Naive thymus-derived CD4-positive, alpha-beta T cell (primary cell): ENCODE data around the gene TUBGCP6. TPM values are rescaled to one million over a fixed set of nuclear protein-coding genes. Genes with fewer than 3 reads are reported as not detected.

Experiments
- ATAC-seq: fragments of 150-1000 bp; cut with Tn5 transposase; 2 replicates; pipeline ENCODE4 v1.10.0; 2021; ENCODE audit warnings: mild to moderate bottlenecking, moderate library complexity
- CTCF ChIA-PET: fragments of 350-600 bp; sonication (Branson Sonifier 250); formaldehyde crosslinking; loops from one replicate; lab custom pipeline; 2021; ENCODE audit warnings: antibody characterized with exemption; lab: Charles Lee
- POLR2A ChIA-PET: fragments of 350-600 bp; sonication (Branson Sonifier 250); formaldehyde crosslinking; loops from one replicate; lab custom pipeline; 2021; ENCODE audit warnings: antibody characterized with exemption, inconsistent platforms; lab: Charles Lee
- DNase-seq, 9 donors: peaks; one replicate each; pipeline versions ENCODE4 v3.0.0 to v3.0.0-alpha.2; 2020 to 2022; ENCODE audit warnings: mixed read lengths in 1 of 9
- H3K27ac ChIP-seq: one replicate; pipeline ENCODE4 v1.7.0; 2013; ENCODE audit warnings: mild to moderate bottlenecking, low read depth, low read length, moderate library complexity
- H3K27me3 ChIP-seq, 2 donors: one replicate each; pipeline ENCODE4 v1.7.0; 2013; ENCODE audit warnings: low read length in 2 of 2, mild to moderate bottlenecking in 2 of 2, moderate library complexity in 2 of 2; ENCODE audit not compliant: control insufficient read depth in 2 of 2, insufficient read depth in 2 of 2
- H3K36me3 ChIP-seq, 3 experiments: 1 replicate in 2 of 3; 2 replicates in 1 of 3; pipeline ENCODE4 v1.7.0; 2013; ENCODE audit warnings: low read length in 3 of 3, mild to moderate bottlenecking in 3 of 3, moderate library complexity in 1 of 3; ENCODE audit not compliant: insufficient read depth in 3 of 3, control insufficient read depth in 2 of 3
- H3K4me1 ChIP-seq, 2 donors: one replicate each; pipeline ENCODE4 v1.7.0; 2013; ENCODE audit warnings: low read length in 2 of 2, mild to moderate bottlenecking in 2 of 2, moderate library complexity in 1 of 2; ENCODE audit not compliant: control insufficient read depth in 2 of 2, insufficient read depth in 2 of 2
- H3K4me3 ChIP-seq: 2 replicates; pipeline ENCODE4 v1.7.0; 2013; ENCODE audit warnings: mild to moderate bottlenecking, low read length
- H3K9me3 ChIP-seq, 3 experiments: 1 replicate in 2 of 3; 2 replicates in 1 of 3; pipeline ENCODE4 v1.7.0; 2013; ENCODE audit warnings: low read length in 3 of 3; ENCODE audit not compliant: control insufficient read depth in 2 of 3
- H3K27ac Mint-ChIP-seq, 9 donors: one replicate each; pipeline ENCODE4 v1.8.0; 2020 to 2022; ENCODE audit warnings: mixed read lengths in 9 of 9, mild to moderate bottlenecking in 8 of 9, moderate library complexity in 5 of 9, inconsistent platforms in 2 of 9
- H3K27me3 Mint-ChIP-seq, 5 donors: one replicate each; pipeline ENCODE4 v1.8.0; 2021 to 2022; ENCODE audit warnings: mixed read lengths in 5 of 5, mild to moderate bottlenecking in 1 of 5
- H3K36me3 Mint-ChIP-seq, 5 donors: one replicate each; pipeline ENCODE4 v1.8.0; 2020 to 2022; ENCODE audit warnings: mixed read lengths in 5 of 5, mild to moderate bottlenecking in 3 of 5, inconsistent platforms in 1 of 5
- H3K4me1 Mint-ChIP-seq, 7 donors: one replicate each; pipeline ENCODE4 v1.8.0; 2020 to 2022; ENCODE audit warnings: mixed read lengths in 7 of 7, mild to moderate bottlenecking in 3 of 7, inconsistent platforms in 1 of 7
- H3K4me3 Mint-ChIP-seq, 10 donors: one replicate each; pipeline ENCODE4 v1.8.0; 2020 to 2022; ENCODE audit warnings: mild to moderate bottlenecking in 10 of 10, mixed read lengths in 10 of 10, moderate library complexity in 6 of 10, inconsistent platforms in 2 of 10
- H3K9me3 Mint-ChIP-seq, 11 donors: one replicate each; pipeline ENCODE4 v1.8.0; 2020 to 2022; ENCODE audit warnings: mixed read lengths in 11 of 11, mild to moderate bottlenecking in 4 of 11, inconsistent platforms in 1 of 11, moderate library complexity in 1 of 11
- intact Hi-C, 2 donors: fragments of 100-400 bp; cut with micrococcal nuclease; formaldehyde crosslinking; loops; one replicate each; pipeline ENCODE4 v1.15.1; 2023
- polyA plus RNA-seq, 2 donors: library from polyadenylated mRNA; unstranded; fragments of 300-500 nt; fragmentation: Illumina TruSeq; gene quantifications; one replicate each; pipeline ENCODE4 v1.2.3, GENCODE V29; 2021
- total RNA-seq, 6 experiments: library from RNA in 5 of 6; stranded (reverse) in 5 of 6; gene quantifications; 1 replicate in 5 of 6; 2 replicates in 1 of 6; pipeline ENCODE4 v1.2.3 and lab custom pipeline; 2021 to 2026

The TUBGCP6 gene
- total and polyA plus RNA-seq, 7 experiments from 2014 or later: 15.2 to 146 (median 123) TPM

DNA sequence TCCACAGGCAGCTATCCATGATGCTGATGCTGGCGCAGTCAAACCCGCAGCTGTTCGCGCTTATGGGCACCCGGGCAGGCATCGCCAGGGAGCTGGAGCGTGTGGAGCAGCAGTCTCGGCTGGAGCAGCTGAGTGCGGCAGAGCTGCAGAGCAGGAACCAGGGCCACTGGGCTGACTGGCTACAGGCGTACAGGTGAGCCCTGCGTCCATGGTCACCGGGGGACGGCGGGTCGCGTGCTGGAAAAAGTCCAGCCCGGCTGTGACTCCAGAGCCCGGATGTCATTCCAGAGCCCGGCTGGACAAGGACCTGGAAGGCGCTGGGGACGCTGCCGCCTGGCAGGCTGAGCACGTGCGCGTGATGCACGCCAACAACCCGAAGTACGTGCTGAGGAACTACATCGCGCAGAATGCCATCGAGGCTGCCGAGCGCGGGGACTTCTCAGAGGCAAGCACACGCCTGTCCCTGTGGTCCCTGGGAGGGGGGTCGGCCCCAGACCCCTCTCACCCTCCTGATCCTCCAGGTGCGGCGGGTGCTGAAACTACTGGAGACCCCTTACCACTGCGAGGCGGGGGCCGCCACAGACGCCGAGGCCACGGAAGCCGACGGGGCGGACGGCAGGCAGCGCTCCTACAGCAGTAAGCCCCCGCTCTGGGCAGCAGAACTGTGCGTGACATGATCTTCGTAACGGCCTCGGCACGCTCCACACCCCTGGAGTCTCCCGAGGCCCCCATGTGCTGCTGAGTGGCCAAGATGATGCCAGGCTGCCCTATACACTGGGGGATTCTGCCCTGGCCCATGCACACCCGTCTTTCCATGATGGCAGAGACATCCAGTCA is 27.9 kb downstream of the TUBGCP6 start:
- Histone ChIP-seq H3K4me3 (no peak overlapping the region), H3K36me3 (peaks cover 3 to 85% (median 14%) of the 10 kb centered on the region in 3 experiments), H3K27ac (no peak overlapping the region), H3K4me1 (no peaks in the 10 kb centered on the region), H3K27me3 (no peaks in the 10 kb centered on the region), H3K9me3 (no peaks in the 10 kb centered on the region)
- no peaks in the 10 kb centered on the region for H3K27me3 Mint-ChIP-seq
- no peak for ATAC-seq
- no peaks in the 10 kb centered on the region for H3K9me3 Mint-ChIP-seq
- no peak for DNase-seq
- intact Hi-C loops: no loop called here
- H3K36me3 Mint-ChIP-seq: peaks cover 0 to 32% (median 14%) of the 10 kb centered on the region in 5 donors
- ChIA-PET CTCF (no interaction called here), POLR2A (interaction anchor here (0.7 kb wide), 1 partner anchor 27 kb away, joined by 3 read pairs; no protein-coding TSS in a partner anchor)
- no peak overlapping the region for H3K4me3 Mint-ChIP-seq
- H3K4me1 Mint-ChIP-seq: peaks cover 2 to 30% (median 16%) of the 10 kb centered on the region in 7 donors
- H3K27ac Mint-ChIP-seq: peak overlapping the region in 1 of 9 donors; percentile 25

DNA sequence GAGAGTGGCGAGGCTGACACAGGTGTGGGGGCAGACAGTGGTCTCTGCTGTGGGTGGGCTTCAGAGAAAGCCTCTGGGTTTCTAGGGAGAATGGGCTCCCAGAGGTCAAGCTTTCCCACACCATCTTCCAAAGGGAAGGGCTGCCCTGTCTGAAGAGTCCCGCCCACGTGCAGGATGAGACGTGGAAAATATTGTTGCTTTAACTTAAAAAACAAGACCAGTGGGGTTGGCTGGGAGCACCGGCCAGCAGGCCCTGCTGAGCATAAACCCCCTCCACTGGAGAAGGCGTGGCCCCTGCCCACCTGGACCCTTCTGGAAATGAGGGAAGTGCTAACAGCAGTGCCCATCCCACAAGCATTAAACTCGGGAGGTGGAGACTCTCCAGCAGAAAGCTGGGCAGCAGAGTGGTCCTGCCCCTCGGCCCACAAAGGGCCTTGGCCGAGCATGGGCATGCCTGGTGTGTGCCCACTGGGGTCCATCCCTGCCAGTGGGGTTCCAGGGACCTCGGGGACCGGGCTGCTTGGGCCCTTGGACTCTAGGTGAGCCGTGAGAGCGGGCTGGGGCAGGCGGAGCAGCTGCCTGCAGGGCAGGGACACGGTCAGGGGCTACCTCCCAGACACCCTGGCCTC is 28.7 kb downstream of the TUBGCP6 start:
- Mint-ChIP-seq H3K4me3 (no peak overlapping the region), H3K27ac (peak overlapping the region in 1 of 9 donors; percentile 62), H3K9me3 (no peaks in the 10 kb centered on the region), H3K36me3 (peaks cover 0 to 33% (median 14%) of the 10 kb centered on the region in 5 donors), H3K4me1 (peaks cover 2 to 30% (median 18%) of the 10 kb centered on the region in 7 donors), H3K27me3 (no peaks in the 10 kb centered on the region)
- H3K27me3 ChIP-seq: no peaks in the 10 kb centered on the region
- H3K27ac ChIP-seq: no peak overlapping the region
- no peak for DNase-seq
- CTCF ChIA-PET: interaction anchor here (1.2 to 1.7 kb wide), 2 partner anchors 11 to 67 kb away, joined by 3 to 4 read pairs; no protein-coding TSS in a partner anchor
- POLR2A ChIA-PET: interaction anchor here (0.7 kb wide), 1 partner anchor 28 kb away, joined by 3 read pairs; no protein-coding TSS in a partner anchor
- ATAC-seq: no peak
- H3K4me3 ChIP-seq: no peak overlapping the region
- H3K9me3 ChIP-seq: no peaks in the 10 kb centered on the region
- H3K4me1 ChIP-seq: no peaks in the 10 kb centered on the region
- intact Hi-C loops: no loop called here
- peaks cover 0 to 81% (median 14%) of the 10 kb centered on the region in 3 experiments for H3K36me3 ChIP-seq

DNA sequence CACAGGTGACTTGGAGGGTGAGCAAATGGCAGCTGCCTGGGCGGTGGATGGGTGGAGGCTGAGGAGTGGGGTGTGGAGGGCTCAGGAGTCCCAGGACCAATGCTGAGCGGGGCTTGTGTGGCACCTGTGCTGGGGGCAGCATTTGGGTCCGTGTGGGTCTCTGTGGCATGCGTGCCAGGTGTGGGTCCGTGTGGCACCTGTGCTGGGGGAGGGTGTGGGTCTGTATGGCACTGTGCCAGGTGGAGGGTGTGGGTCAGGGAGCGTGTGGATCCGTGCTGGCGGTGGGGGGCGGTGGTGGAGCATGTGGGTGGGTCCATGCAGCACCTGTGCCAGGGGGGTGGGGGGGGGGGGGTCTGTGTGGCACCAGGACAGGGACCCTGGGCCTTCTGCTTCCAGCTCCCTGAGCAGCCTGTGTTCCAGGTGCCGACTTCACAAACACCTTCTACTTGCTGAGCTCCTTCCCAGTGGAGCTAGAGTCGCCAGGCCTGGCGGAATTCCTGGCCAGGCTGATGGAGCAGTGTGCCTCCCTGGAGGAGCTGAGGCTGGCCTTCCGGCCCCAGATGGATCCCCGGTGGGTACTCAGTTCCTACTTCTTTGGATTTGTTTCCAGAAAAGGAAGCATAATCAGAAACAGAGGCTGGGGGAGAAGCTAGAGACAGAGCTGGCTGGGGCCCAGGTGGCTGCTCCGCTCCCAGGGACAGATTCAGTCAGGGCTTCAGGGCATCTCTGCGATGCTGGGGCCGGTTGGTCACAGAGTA is 29.3 kb downstream of the TUBGCP6 start:
- intact Hi-C loops: no loop called here
- CTCF ChIA-PET: interaction anchor here (1.2 to 1.7 kb wide), 2 partner anchors 11 to 66 kb away, joined by 3 to 4 read pairs; no protein-coding TSS in a partner anchor

DNA sequence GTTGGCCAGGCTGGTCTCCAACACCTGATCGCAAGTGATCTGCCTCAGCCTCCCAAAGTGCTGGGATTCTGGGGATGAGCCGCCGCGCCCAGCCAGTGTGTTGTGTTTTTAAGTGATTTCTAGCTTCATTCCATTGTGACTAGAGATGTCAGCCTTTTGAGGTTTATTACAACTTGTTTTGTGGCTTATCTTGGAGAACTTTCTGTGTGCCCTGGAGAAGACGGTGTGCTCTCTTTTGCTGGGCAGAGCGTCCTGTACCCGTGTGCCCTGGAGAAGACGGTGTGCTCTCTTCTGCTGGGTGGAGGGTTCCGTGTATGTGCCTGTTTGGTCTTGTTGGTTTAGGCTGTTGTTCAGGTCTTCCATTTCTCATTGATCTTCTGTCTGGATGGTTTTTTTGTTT is 31.6 kb downstream of the TUBGCP6 start:
- intact Hi-C loops: no loop called here
- ChIA-PET CTCF (interaction anchor here (0.6 to 2.8 kb wide), 2 partner anchors 64 to 89 kb away, joined by 3 to 10 read pairs; no protein-coding TSS in a partner anchor), POLR2A (no interaction called here)
- Mint-ChIP-seq H3K36me3 (peaks cover 5 to 40% (median 18%) of the 10 kb centered on the region in 5 donors), H3K4me3 (no peak overlapping the region), H3K27me3 (no peaks in the 10 kb centered on the region), H3K27ac (peak overlapping the region in 8 of 9 donors; percentile 13 to 74 (median 53)), H3K9me3 (no peaks in the 10 kb centered on the region), H3K4me1 (peaks cover 7 to 36% (median 26%) of the 10 kb centered on the region in 7 donors)
- Histone ChIP-seq H3K27ac (no peak overlapping the region), H3K4me1 (no peaks in the 10 kb centered on the region), H3K36me3 (peaks cover 0 to 74% (median 9%) of the 10 kb centered on the region in 3 experiments), H3K9me3 (no peaks in the 10 kb centered on the region), H3K27me3 (no peaks in the 10 kb centered on the region), H3K4me3 (no peak overlapping the region)
- ATAC-seq: no peak
- no peak for DNase-seq

More for the DNA sequence above, 29.3 kb downstream of the TUBGCP6 start:
- POLR2A ChIA-PET: interaction anchor here (0.7 to 1.4 kb wide), 2 partner anchors 26 to 114 kb away, joined by 3 read pairs; no protein-coding TSS in a partner anchor
- Histone ChIP-seq H3K27me3 (no peaks in the 10 kb centered on the region), H3K4me1 (no peaks in the 10 kb centered on the region), H3K4me3 (no peak overlapping the region), H3K9me3 (no peaks in the 10 kb centered on the region), H3K27ac (no peak overlapping the region), H3K36me3 (peaks cover 0 to 81% (median 11%) of the 10 kb centered on the region in 3 experiments)
- peak overlapping the region in 6 of 9 donors; percentile 22 to 87 (median 66) for H3K27ac Mint-ChIP-seq
- H3K4me1 Mint-ChIP-seq: peaks cover 2 to 30% (median 21%) of the 10 kb centered on the region in 7 donors
- no peaks in the 10 kb centered on the region for H3K27me3 Mint-ChIP-seq
- ATAC-seq (no peak), DNase-seq (no peak)
- peaks cover 0 to 36% (median 14%) of the 10 kb centered on the region in 5 donors for H3K36me3 Mint-ChIP-seq
- no peak overlapping the region for H3K4me3 Mint-ChIP-seq
- H3K9me3 Mint-ChIP-seq: no peaks in the 10 kb centered on the region

DNA sequence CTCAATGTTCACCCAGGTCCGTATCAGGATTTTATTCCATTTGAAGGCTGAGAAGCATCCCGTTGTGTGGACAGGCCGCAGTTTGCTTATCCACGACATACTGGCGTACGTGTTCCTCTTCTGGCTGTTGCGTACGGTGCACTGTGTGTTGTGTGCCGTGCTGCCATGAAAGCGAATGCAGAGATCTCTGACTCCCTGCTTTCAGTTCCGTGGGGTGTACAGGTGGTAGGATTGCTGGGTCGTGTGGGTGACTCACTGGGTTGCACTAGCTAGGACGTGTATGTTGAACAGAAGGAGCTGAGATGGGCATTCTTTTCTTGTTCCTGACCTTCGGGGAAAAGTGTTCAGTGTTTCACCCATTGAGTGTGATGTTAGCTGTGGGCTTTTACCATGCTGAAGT is 33.7 kb downstream of the TUBGCP6 start:
- H3K36me3 Mint-ChIP-seq: peaks cover 5 to 39% (median 18%) of the 10 kb centered on the region in 5 donors
- peaks cover 0 to 70% (median 7%) of the 10 kb centered on the region in 3 experiments for H3K36me3 ChIP-seq
- intact Hi-C loops: no loop called here

More for the DNA sequence above, 33.7 kb downstream of the TUBGCP6 start:
- ChIA-PET POLR2A (interaction anchor here (0.6 to 1.5 kb wide), 4 partner anchors 8 to 342 kb away, joined by 3 to 7 read pairs (median 3); no protein-coding TSS in a partner anchor), CTCF (interaction anchor here (0.6 to 1.4 kb wide), 8 partner anchors 11 to 118 kb away, joined by 3 to 9 read pairs (median 4); no protein-coding TSS in a partner anchor)
- Histone ChIP-seq H3K9me3 (no peaks in the 10 kb centered on the region), H3K27ac (no peak overlapping the region), H3K4me3 (no peak overlapping the region), H3K27me3 (no peaks in the 10 kb centered on the region), H3K4me1 (no peaks in the 10 kb centered on the region)
- no peaks in the 10 kb centered on the region for H3K27me3 Mint-ChIP-seq
- no peak for DNase-seq
- no peaks in the 10 kb centered on the region for H3K9me3 Mint-ChIP-seq
- H3K27ac Mint-ChIP-seq: peak overlapping the region in 6 of 9 donors; percentile 20 to 82 (median 42)
- peaks cover 7 to 36% (median 29%) of the 10 kb centered on the region in 7 donors for H3K4me1 Mint-ChIP-seq
- ATAC-seq: no peak
- H3K4me3 Mint-ChIP-seq: no peak overlapping the region
